Measurements from ENCODE around the gene LRP8. TPM values are rescaled to one million over a fixed set of nuclear protein-coding genes. Genes with fewer than 3 reads are reported as not detected.

The LRP8 gene
- total and polyA plus RNA-seq, 2 of the 13 experiments (the other 11 are each of a cell fraction or from before 2014, with no cell fraction given): 17.3 to 17.4 TPM

- Histone ChIP-seq H3K79me2 (ENCODE audit: insufficient read depth, low read length) (peaks cover 2% of the 10 kb centered on the region), H2AFZ (ENCODE audit: low read length) (no peak overlapping the region), H3K4me1 (ENCODE audit: insufficient read depth, low read length) (peaks cover 11% of the 10 kb centered on the region; the same call in 1 of the 2 replicates), H3K9me3 (ENCODE audit: low read length) (no peaks in the 10 kb centered on the region), H4K20me1 (ENCODE audit: insufficient read depth, low read length) (no peaks in the 10 kb centered on the region), H3K9ac (ENCODE audit: insufficient read depth, low read depth, low read length) (no peak overlapping the region), H3K4me2 (ENCODE audit: low read depth, low read length) (no peak overlapping the region), H3K27me3 (ENCODE audit: control insufficient read depth in 1 of 2, insufficient read depth in 2 of 2, low read length in 2 of 2) (no peaks in the 10 kb centered on the region), H3K36me3 (replicated peaks in 1 of 2; ENCODE audit: control insufficient read depth in 1 of 2, insufficient read depth in 2 of 2, low read length in 2 of 2) (peaks cover 1 to 7% of the 10 kb centered on the region in 2 experiments; a peak in 3 of 5 replicates), H3K27ac (ENCODE audit: extremely low read length, insufficient read depth, low read length) (no peak overlapping the region), H3K4me3 (replicated peaks in 1 of 3; ENCODE audit: insufficient read depth in 1 of 3, low read depth in 2 of 3, low read length in 3 of 3) (no peak overlapping the region)
- ChIA-PET POLR2A (no interaction called here), CTCF (ENCODE audit: low intra/inter-chr PET ratio, low total read pairs) (no interaction called here)
- 96% methylated on average over 4 of the region's 4 CpGs for WGBS (ENCODE audit: low lambda C conversion rate)
- ATAC-seq (no peak), FAIRE-seq (no peak), DNase-seq (ENCODE audit: low spot score) (no peak)
- in situ Hi-C loops (cut with HindIII; ENCODE audit: extremely low pct_ligation_motif_present, low pct_unique_long_range_greater_than_20kb) (no loop called here), intact Hi-C loops (cut with micrococcal nuclease; ENCODE audit: unreplicated experiment) (no loop called here)
- no TSS peak for BruUV-seq (replicated peaks)
- TF ChIP-seq TRAFD1 (CRISPR knock-in tag; IDR thresholded peaks at IDR 0.05; ENCODE audit: borderline replicate concordance) (no peak), CERS6 (CRISPR knock-in tag; IDR thresholded peaks at IDR 0.05) (no peak), ZGPAT (CRISPR knock-in tag; IDR thresholded peaks at IDR 0.05) (no peak), NFYC (CRISPR knock-in tag; IDR thresholded peaks at IDR 0.05) (no peak), SP5 (CRISPR knock-in tag; IDR thresholded peaks at IDR 0.05; ENCODE audit: borderline replicate concordance, low read depth) (no peak), ZNF562 (CRISPR knock-in tag; IDR thresholded peaks at IDR 0.05; ENCODE audit: borderline replicate concordance) (no peak), PAXIP1 (CRISPR knock-in tag; conservative IDR thresholded peaks at IDR 0.05) (no peak), ZNF674 (CRISPR knock-in tag; IDR thresholded peaks at IDR 0.05; ENCODE audit: low read depth) (no peak), SNRNP70 (IDR thresholded peaks at IDR 0.05; ENCODE audit: low read depth, low read length) (no peak), ZNF34 (CRISPR knock-in tag; IDR thresholded peaks at IDR 0.05; ENCODE audit: borderline replicate concordance) (no peak), CHCHD3 (CRISPR knock-in tag; IDR thresholded peaks at IDR 0.05) (no peak), TCF12 (IDR thresholded peaks at IDR 0.05) (no peak), TCF12 (CRISPR knock-in tag; IDR thresholded peaks at IDR 0.05) (no peak), ZNF704 (CRISPR knock-in tag; IDR thresholded peaks at IDR 0.05; ENCODE audit: borderline replicate concordance) (no peak), FOSL2 (CRISPR knock-in tag; IDR thresholded peaks at IDR 0.05) (no peak), ZNF282 (IDR thresholded peaks at IDR 0.05; ENCODE audit: partially characterized antibody) (no peak), ZNF230 (CRISPR knock-in tag; IDR thresholded peaks at IDR 0.05) (no peak), ZNF430 (CRISPR knock-in tag; IDR thresholded peaks at IDR 0.05) (no peak)
Observed at GRCh38 chr1:53307037-53307436, 20.8 kb downstream of the LRP8 start.
